Heart right ventricle (tissue), 16 donors: ENCODE results near the gene CA10. TPM values are rescaled to one million over a fixed set of nuclear protein-coding genes. Genes with fewer than 3 reads are reported as not detected.

Experiments used
- ATAC-seq, 8 donors: fragments of 200-7000 bp; cut with Tn5 transposase; one replicate each; pipeline ENCODE4 v1.9.1; 2020; ENCODE audit warnings: mild to moderate bottlenecking in 8 of 8, moderate library complexity in 8 of 8, moderate number of reproducible peaks in 1 of 8
- DNase-seq, 2 donors: peaks; one replicate each; pipeline ENCODE4 v3.0.0-alpha.2; 2020
- H3K27ac ChIP-seq, 10 donors: fragments of 200-600 bp; sonication (generic) in 2 of 10; one replicate each; pipeline versions ENCODE4 v1.5.0 to v1.8.0; 2020 to 2022; ENCODE audit warnings: mild to moderate bottlenecking in 3 of 10
- H3K27me3 ChIP-seq, 7 donors: fragments of 200-600 bp; one replicate each; pipeline ENCODE4 v1.8.0; 2021 to 2022; ENCODE audit warnings: mild to moderate bottlenecking in 2 of 7
- H3K36me3 ChIP-seq, 9 donors: fragments of 200-600 bp; sonication (generic) in 1 of 9; one replicate each; pipeline versions ENCODE4 v1.5.0 to v1.8.0; 2020 to 2022; ENCODE audit warnings: mild to moderate bottlenecking in 2 of 9
- H3K4me1 ChIP-seq, 9 donors: fragments of 200-600 bp; sonication (generic) in 1 of 9; one replicate each; pipeline versions ENCODE4 v1.5.0 to v1.8.0; 2020 to 2022; ENCODE audit warnings: mild to moderate bottlenecking in 4 of 9
- H3K4me3 ChIP-seq, 10 donors: fragments of 200-600 bp; sonication (generic) in 2 of 10; one replicate each; pipeline versions ENCODE4 v1.5.0 to v1.8.0; 2020 to 2022; ENCODE audit warnings: mild to moderate bottlenecking in 7 of 10, moderate library complexity in 2 of 10
- H3K9me3 ChIP-seq, 11 donors: fragments of 200-600 bp in 10 of 11; sonication (generic) in 2 of 11; one replicate each; pipeline versions ENCODE4 v1.5.0 to v1.8.0; 2013 to 2022; ENCODE audit warnings: mild to moderate bottlenecking in 2 of 11, control low read depth in 1 of 11, moderate library complexity in 1 of 11
- WGBS, 2 donors: extraction: QIAGEN DNeasy Blood & Tissue Kit; methylation state at CpG; one replicate each; pipeline ENCODE4 v1.1.7; 2013; ENCODE audit warnings: inconsistent platforms in 1 of 2; 5-methylcytosine and 5-hydroxymethylcytosine counted together
- intact Hi-C, 10 donors: fragments of 100-400 bp; cut with DNase I; formaldehyde crosslinking; loops; one replicate each; pipeline versions ENCODE4 v1.11.1 to v1.14.2; 2022
- polyA plus RNA-seq, 2 donors: library from polyadenylated mRNA; stranded (reverse); fragments of 200-250 nt; gene quantifications; one replicate each; pipeline ENCODE4 v1.2.3, GENCODE V29; 2013
- total RNA-seq, 10 donors: library from RNA; stranded (reverse); fragmentation: NEBNext Ultra II Directional in 3 of 10; extraction: Animal tissue kit (Norgen Biotek cat#: 25700) in 3 of 10; gene quantifications; one replicate each; pipeline versions ENCODE4 v1.2.1 to v1.2.4, GENCODE V29; 2021 to 2023
- TF ChIP-seq, protein P1 (sequence below), 9 donors: fragments of 200-600 bp; sonication (generic) in 2 of 9; IDR thresholded peaks; one replicate each; pipeline versions ENCODE4 v1.5.0 to v1.8.0; 2021 to 2022; ENCODE audit warnings: antibody characterized with exemption in 9 of 9, mild to moderate bottlenecking in 5 of 9, moderate library complexity in 1 of 9
- donor health status: Arrhythmogenic right ventricular cardiomyopathy.
- donor health status: ischemic (EF 13 %, LVEDD 7.1; RV severe dilation, severe dysfunction).
- donor health status: healthy with polysubstance abuse.
- donor health status: DM: no; HTN: yes; CAD: no.
- donor health status: DM: no; HTN: no; CAD: no.
- donor health status: ischemic (EF 25% LVEDD 6.9; RV normal size, moderate dysfunction).
- donor health status: ischemic (EF 25% LVEDD 5.7; RV mildly dilated, moderate dysfunction).
- donor health status: healthy.
- donor health status: DM: yes; HTN: yes; CAD: no.
- donor health status: Ischemic cardiomyopathy.
- donor health status: ischemic (EF 35%, LVEDD 5.7; RV mildly dilated, moderate dysfunction).
- donor health status: nonischemic (EF 11% LVEDD 7.7; RV severe dilation, severe dysfunction).
- donor health status: DM: yes; HTN: yes; CAD: no.
- donor health status: PGD.
- donor health status: ischemic (EF 29% LVEDD 5.4; RV normal size, mild dysfunction).
- donor health status: nonischemic (EF 23%, LVEDD 6.1; RV moderate dilation, normal function).

The CA10 gene
- total and polyA plus RNA-seq, 12 donors: not detected

GRCh38 chr17:51793686-51794085, 364.8 kb downstream of the CA10 start:
- Histone ChIP-seq H3K9me3 (no peaks in the 10 kb centered on the region), H3K27ac (no peak overlapping the region), H3K4me3 (no peak overlapping the region), H3K4me1 (no peaks in the 10 kb centered on the region), H3K36me3 (no peaks in the 10 kb centered on the region), H3K27me3 (peaks cover 0 to 13% (median 3%) of the 10 kb centered on the region in 7 donors)
- 92 to 93% methylated on average over 1 of the region's 1 CpG for WGBS, 2 donors
- TF ChIP-seq, protein P1, sequence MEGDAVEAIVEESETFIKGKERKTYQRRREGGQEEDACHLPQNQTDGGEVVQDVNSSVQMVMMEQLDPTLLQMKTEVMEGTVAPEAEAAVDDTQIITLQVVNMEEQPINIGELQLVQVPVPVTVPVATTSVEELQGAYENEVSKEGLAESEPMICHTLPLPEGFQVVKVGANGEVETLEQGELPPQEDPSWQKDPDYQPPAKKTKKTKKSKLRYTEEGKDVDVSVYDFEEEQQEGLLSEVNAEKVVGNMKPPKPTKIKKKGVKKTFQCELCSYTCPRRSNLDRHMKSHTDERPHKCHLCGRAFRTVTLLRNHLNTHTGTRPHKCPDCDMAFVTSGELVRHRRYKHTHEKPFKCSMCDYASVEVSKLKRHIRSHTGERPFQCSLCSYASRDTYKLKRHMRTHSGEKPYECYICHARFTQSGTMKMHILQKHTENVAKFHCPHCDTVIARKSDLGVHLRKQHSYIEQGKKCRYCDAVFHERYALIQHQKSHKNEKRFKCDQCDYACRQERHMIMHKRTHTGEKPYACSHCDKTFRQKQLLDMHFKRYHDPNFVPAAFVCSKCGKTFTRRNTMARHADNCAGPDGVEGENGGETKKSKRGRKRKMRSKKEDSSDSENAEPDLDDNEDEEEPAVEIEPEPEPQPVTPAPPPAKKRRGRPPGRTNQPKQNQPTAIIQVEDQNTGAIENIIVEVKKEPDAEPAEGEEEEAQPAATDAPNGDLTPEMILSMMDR (IDR thresholded peaks at IDR 0.05): no peak
- ATAC-seq: no peak
- no peak for DNase-seq
- intact Hi-C loops: no loop called here

GRCh38 chr17:51778842-51779241, 379.7 kb downstream of the CA10 start:
- no peak overlapping the region for H3K4me3 ChIP-seq
- no peak for DNase-seq
- no peak overlapping the region for H3K27ac ChIP-seq
- intact Hi-C loops: no loop called here
- TF ChIP-seq, protein P1 (IDR thresholded peaks at IDR 0.05): no peak
- no peaks in the 10 kb centered on the region for H3K4me1 ChIP-seq
- 56 to 71% methylated on average over 5 of the region's 5 CpGs for WGBS, 2 donors
- H3K36me3 ChIP-seq: no peaks in the 10 kb centered on the region
- H3K9me3 ChIP-seq: peaks cover 0 to 5% (median 0%) of the 10 kb centered on the region in 11 donors
- H3K27me3 ChIP-seq: peaks cover 0 to 9% (median 0%) of the 10 kb centered on the region in 7 donors
- no peak for ATAC-seq

DNA sequence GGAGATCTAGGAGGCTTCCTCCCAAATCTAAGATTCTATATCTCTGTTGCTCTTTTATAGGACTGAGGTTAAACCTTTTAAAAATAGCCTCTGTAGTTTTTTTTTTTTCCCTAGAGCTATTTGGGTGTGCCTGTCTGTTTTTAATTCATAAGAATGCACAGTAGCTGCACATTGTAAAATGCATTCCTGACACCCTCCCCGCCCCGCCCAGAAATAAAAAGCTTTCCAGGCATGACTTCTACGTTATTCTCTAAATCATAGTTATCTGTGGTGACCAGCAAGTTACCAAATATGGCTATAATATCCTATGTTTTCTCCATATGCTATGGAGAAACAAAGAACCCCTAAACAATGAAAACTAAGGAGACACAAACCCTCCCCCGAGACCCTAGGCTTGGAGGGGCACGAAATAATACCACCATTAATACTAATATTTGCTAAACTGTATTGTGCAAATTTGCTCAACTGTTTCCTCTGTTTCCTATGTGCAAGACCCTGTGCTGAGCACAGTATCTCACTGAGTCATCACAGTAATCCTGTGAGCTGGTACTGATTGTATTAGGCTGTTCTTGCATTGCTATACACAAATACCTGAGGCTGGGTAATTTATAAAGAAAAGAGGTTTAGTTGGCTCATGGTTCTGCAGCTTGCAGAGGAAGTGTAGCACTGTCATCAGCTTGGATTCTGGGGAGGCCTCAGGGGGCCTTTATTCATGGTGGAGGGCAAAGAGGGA, 388.3 kb downstream of the CA10 start:
- no peak overlapping the region for H3K27ac ChIP-seq
- peaks cover 0 to 7% (median 5%) of the 10 kb centered on the region in 7 donors for H3K27me3 ChIP-seq
- intact Hi-C loops: no loop called here
- no peaks in the 10 kb centered on the region for H3K4me1 ChIP-seq
- no peak for DNase-seq
- no peak overlapping the region for H3K4me3 ChIP-seq
- 72 to 73% methylated on average over 5 of the region's 5 CpGs for WGBS, 2 donors
- ATAC-seq: no peak
- TF ChIP-seq, protein P1 (IDR thresholded peaks at IDR 0.05): no peak
- no peaks in the 10 kb centered on the region for H3K36me3 ChIP-seq
- H3K9me3 ChIP-seq: no peaks in the 10 kb centered on the region

DNA sequence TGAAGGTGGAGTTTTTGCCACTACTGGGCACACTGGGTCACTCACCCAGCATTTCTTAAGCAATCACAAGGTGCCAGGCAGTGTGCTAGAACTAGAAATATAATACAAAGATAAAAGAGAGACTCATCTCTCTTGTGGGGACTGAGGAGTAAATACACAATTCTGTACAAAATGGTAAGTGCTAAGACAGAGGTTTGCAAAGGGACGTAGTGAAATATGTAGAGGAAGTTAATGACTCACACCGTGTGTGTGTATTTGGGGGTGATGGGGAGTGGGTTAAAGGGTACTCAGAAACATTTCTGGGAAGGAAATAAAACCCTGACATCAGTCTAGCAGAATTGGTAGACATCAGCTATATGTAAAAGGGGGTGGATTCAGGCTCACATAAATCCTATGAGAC, 389.3 kb downstream of the CA10 start:
- 62 to 66% methylated on average over 2 of the region's 2 CpGs for WGBS, 2 donors

More for the DNA sequence above, 389.3 kb downstream of the CA10 start:
- H3K36me3 ChIP-seq: no peaks in the 10 kb centered on the region
- peaks cover 0 to 14% (median 5%) of the 10 kb centered on the region in 7 donors for H3K27me3 ChIP-seq
- TF ChIP-seq, protein P1 (IDR thresholded peaks at IDR 0.05): no peak
- DNase-seq: no peak
- H3K4me3 ChIP-seq: no peak overlapping the region
- no peak overlapping the region for H3K27ac ChIP-seq
- no peak for ATAC-seq
- intact Hi-C loops: loop anchor here in 6 of 10 donors (10.0 kb wide), 3 partner anchors 64 to 336 kb away; no protein-coding TSS in a partner anchor
- no peaks in the 10 kb centered on the region for H3K9me3 ChIP-seq
- no peaks in the 10 kb centered on the region for H3K4me1 ChIP-seq
